WI38 (cell line): ENCODE results near the gene DNAJC21.

Source experiments
- H3K4me3 ChIP-seq: 2 replicates; pipeline ENCODE4 v1.5.1; 2011; ENCODE audit warnings: low read depth, mild to moderate bottlenecking, control low read depth, low read length
- CTCF ChIP-seq: IDR thresholded peaks from 2 replicates; pipeline ENCODE4 v1.5.1; 2012; ENCODE audit warnings: low read depth, mild to moderate bottlenecking, control low read depth, low read length

The DNAJC21 gene

GRCh38 chr5:35002459-35002858 is 73.1 kb downstream of the DNAJC21 start:
- no peak overlapping the region for H3K4me3 ChIP-seq
- TF ChIP-seq CTCF = no peak

- TF ChIP-seq CTCF = peak; percentile 89
- H3K4me3 ChIP-seq = no peak overlapping the region
Measured at GRCh38 chr5:35003018-35003957, 73.9 kb downstream of the DNAJC21 start.

GRCh38 chr5:35004200-35004599 is 74.8 kb downstream of the DNAJC21 start:
- no peak for TF ChIP-seq CTCF
- H3K4me3 ChIP-seq = no peak overlapping the region

GRCh38 chr5:35004771-35005170 is 75.4 kb downstream of the DNAJC21 start:
- no peak for TF ChIP-seq CTCF
- no peak overlapping the region for H3K4me3 ChIP-seq
